Measurements from ENCODE around the gene CELF5.

GRCh38 chr19:3325451-3325850 is 101.0 kb downstream of the CELF5 start:
- TF ChIP-seq CTCF (IDR thresholded peaks at IDR 0.05) (no peak), POLR2A (IDR thresholded peaks at IDR 0.05) (no peak)
